HG03175 (cell line): ENCODE results near the gene SOD2.
"Not testable (repeated sequence)": the region's sequence is repeated elsewhere in the genome, so short reads cannot be mapped to it uniquely, and the experiment has no call there.

Source experiments
- ATAC-seq: cut with Tn5 transposase; IDR thresholded peaks from one replicate; pipeline ENCODE4 v1.9.1; 2021; ENCODE audit warnings: mild to moderate bottlenecking, moderate library complexity; ENCODE audit not compliant: unreplicated experiment

The SOD2 gene

GRCh38 chr6:159716247-159717096 lies 23.4 kb upstream of the SOD2 start:
- ATAC-seq: no peak

GRCh38 chr6:159715605-159716004 lies 22.6 kb upstream of the SOD2 start:
- no peak for ATAC-seq

GRCh38 chr6:159715166-159715565 lies 22.1 kb upstream of the SOD2 start:
- ATAC-seq: no peak

- no peak for ATAC-seq
These were observed 21.4 kb upstream of the SOD2 start for GRCh38 chr6:159714404-159714803.

GRCh38 chr6:159713984-159714383 lies 20.9 kb upstream of the SOD2 start:
- no peak for ATAC-seq

- ATAC-seq: not testable (repeated sequence)
These were observed 19.3 kb upstream of the SOD2 start for GRCh38 chr6:159712389-159712788.

- not testable (repeated sequence) for ATAC-seq
These were observed 17.6 kb upstream of the SOD2 start for GRCh38 chr6:159710603-159711002.

GRCh38 chr6:159701413-159701999 lies 8.5 kb upstream of the SOD2 start:
- ATAC-seq: no peak

- no peak for ATAC-seq
These were observed 7.9 kb upstream of the SOD2 start for GRCh38 chr6:159700970-159701369.

- no peak for ATAC-seq
These were observed 2.9 kb upstream of the SOD2 start for GRCh38 chr6:159695984-159696383.

GRCh38 chr6:159693894-159694545 lies 979 bp upstream of the SOD2 start:
- no peak for ATAC-seq

GRCh38 chr6:159692303-159693127 lies 526 bp downstream of the SOD2 start:
- ATAC-seq: peak; percentile 42

- no peak for ATAC-seq
These were observed 1.1 kb downstream of the SOD2 start for GRCh38 chr6:159691963-159692287.

GRCh38 chr6:159691133-159691962 lies 1.7 kb downstream of the SOD2 start:
- no peak for ATAC-seq

GRCh38 chr6:159690135-159690534 lies 2.9 kb downstream of the SOD2 start:
- ATAC-seq: not testable (repeated sequence)

GRCh38 chr6:159689001-159689400 lies 4.0 kb downstream of the SOD2 start:
- no peak for ATAC-seq

- ATAC-seq: no peak
These were observed 4.7 kb downstream of the SOD2 start for GRCh38 chr6:159688266-159688905.

GRCh38 chr6:159687341-159687740 lies 5.7 kb downstream of the SOD2 start:
- ATAC-seq: no peak

GRCh38 chr6:159686703-159687102 lies 6.3 kb downstream of the SOD2 start:
- no peak for ATAC-seq

- no peak for ATAC-seq
These were observed 7.0 kb downstream of the SOD2 start for GRCh38 chr6:159686040-159686439.
